ENCODE results near the gene FASTK.

FASTK gene

GRCh38 chr7:151070574-151070960, 10.0 kb downstream of the FASTK start:
- no peak for TF ChIP-seq CTCF (IDR thresholded peaks at IDR 0.05; ENCODE audit: low read depth, low read length, missing control alignments)
- no peak for DNase-seq (ENCODE audit: low read depth)
- H3K4me3 ChIP-seq (ENCODE audit: low read depth, low read length): no peak overlapping the region

DNA sequence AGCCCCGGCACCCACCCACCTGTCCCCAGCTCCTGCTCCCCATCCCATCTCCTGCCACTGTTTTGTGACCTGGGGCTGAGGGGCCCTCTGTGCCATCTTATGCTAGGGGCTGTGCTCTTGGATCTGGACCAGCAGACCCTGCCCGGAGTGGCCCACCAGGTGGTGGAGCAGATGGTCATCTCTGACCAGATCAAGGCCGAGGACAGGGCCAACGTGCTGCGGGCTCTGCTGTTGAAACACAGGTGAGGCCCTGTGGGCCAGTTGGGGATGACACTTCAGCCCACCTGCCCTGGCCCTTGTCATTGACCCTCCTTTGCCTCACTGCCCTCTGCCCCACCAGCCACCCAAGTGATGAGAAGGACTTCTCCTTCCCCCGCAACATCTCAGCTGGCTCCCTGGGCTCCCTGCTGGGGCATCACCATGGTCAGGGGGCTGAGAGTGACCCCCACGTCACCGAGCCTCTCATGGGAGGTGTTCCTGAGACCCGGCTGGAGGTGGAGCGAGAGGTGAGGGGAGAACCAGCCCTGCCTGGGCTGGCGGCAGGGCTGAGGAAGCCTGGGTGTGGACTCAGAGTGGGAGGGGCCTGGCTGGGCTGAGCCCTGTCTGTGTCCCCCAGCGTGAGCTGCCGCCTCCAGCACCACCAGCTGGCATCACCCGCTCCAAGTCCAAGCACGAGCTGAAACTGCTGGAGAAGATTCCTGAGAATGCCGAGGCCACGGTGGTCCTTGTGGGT, 10.6 kb downstream of the FASTK start:
- TF ChIP-seq CTCF (IDR thresholded peaks at IDR 0.05; ENCODE audit: low read depth, low read length, missing control alignments): no peak
- no peak for DNase-seq (ENCODE audit: low read depth)
- no peak overlapping the region for H3K4me3 ChIP-seq (ENCODE audit: low read depth, low read length)

DNA sequence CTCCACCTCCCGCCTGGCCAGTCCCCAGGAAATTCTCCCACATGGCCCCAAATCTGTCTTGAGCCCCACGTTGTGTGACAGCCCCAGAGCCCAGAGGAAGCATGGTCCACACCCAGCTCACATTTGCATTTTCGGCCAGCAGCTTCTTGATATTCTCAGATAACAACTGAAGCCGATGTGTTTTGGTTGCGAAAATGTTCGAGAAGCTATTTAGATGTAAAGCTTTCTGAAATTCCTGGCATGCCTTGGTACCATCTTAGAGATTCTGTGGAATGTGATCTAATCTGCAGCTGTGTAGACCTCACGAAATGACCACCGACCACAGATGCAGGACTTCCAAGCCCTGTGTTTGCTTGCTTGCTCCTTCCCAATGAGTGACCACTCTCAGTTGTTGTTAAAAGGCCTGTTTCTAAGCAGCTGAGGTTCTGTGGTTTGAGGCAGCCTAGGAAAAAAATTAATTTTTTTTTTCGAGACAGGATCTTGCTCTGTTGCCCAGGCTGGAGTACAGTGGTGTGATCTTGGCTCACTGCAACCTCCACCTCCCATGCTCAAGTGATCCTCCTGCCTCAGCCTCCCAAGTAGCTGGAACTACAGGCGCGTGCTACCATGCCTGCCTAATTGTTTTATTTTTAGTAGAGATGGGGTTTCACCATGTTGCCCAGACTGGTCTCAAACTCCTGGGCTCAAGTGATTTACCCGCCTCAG, 12.4 kb downstream of the FASTK start:
- TF ChIP-seq CTCF (IDR thresholded peaks at IDR 0.05; ENCODE audit: low read depth, low read length, missing control alignments): no peak
- DNase-seq (ENCODE audit: low read depth): no peak
- H3K4me3 ChIP-seq (ENCODE audit: low read depth, low read length): no peak overlapping the region

DNA sequence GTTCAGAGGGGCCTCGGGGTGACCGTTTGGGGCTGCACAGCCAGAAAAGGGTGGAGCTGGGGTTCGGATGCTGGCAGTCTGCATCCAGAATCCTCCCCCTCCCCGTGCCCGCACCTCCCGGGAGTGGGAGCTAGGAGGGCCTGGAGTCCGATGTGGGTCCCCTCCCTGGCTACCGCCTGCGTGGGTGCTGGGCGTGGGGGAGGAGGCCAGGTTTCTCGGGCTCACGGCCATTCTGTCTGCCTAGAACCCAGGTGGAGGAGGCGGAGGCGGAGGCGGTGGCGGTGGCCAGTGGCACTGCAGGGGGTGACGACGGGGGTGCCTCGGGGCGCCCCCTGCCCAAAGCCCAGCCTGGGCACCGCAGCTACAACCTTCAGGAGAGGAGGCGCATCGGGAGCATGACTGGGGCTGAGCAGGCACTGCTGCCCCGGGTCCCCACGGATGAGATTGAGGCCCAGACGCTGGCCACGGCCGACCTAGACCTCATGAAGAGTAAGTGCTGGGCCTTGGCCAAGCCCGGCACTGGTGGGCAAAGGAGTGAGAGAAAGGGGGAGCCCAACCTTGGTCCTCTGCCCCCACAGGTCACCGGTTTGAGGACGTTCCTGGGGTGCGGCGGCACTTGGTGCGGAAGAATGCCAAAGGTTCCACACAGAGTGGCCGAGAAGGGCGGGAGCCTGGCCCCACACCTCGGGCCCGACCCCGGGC, 14.2 kb downstream of the FASTK start:
- DNase-seq (ENCODE audit: low read depth): no peak
- H3K4me3 ChIP-seq (ENCODE audit: low read depth, low read length): no peak overlapping the region

GRCh38 chr7:151065516-151065915, 15.1 kb downstream of the FASTK start:
- no peak overlapping the region for H3K4me3 ChIP-seq (ENCODE audit: low read depth, low read length)
- TF ChIP-seq CTCF (IDR thresholded peaks at IDR 0.05; ENCODE audit: low read depth, low read length, missing control alignments): no peak
- no peak for DNase-seq (ENCODE audit: low read depth)

More for the DNA sequence above, 14.2 kb downstream of the FASTK start:
- TF ChIP-seq CTCF (IDR thresholded peaks at IDR 0.05; ENCODE audit: low read depth, low read length, missing control alignments): no peak

- TF ChIP-seq CTCF (IDR thresholded peaks at IDR 0.05; ENCODE audit: low read depth, low read length, missing control alignments): no peak
- H3K4me3 ChIP-seq (ENCODE audit: low read depth, low read length): no peak overlapping the region
- DNase-seq (ENCODE audit: low read depth): no peak
These were observed 15.6 kb downstream of the FASTK start for GRCh38 chr7:151064993-151065392.

Measured in GM12864 (cell line).